GM12878 (cell line): ENCODE data around the gene XCR1. TPM values are rescaled to one million over a fixed set of nuclear protein-coding genes. Genes with fewer than 3 reads are reported as not detected.

Source experiments
- ATAC-seq: fragments of 200-7000 bp; cut with Tn5 transposase; 3 replicates; pipeline ENCODE4 v1.9.1; 2020; ENCODE audit warnings: mild to moderate bottlenecking, moderate library complexity
- BruUV-seq: library from RNA; stranded (reverse); fragments of 400-500 nt; replicated peaks from 2 replicates; lab custom pipeline; 2021; lab: Mats Ljungman, UMichigan
- CTCF ChIA-PET: fragments of 300-600 bp; sonication (Branson Sonifier 250); formaldehyde crosslinking; extraction: SDS; loops from one replicate; lab custom pipeline; 2021; ENCODE audit warnings: inconsistent platforms; lab: Yijun Ruan, JAX
- POLR2A ChIA-PET: fragments of 350-600 bp; formaldehyde crosslinking; extraction: SDS; loops from one replicate; lab custom pipeline; 2021; ENCODE audit warnings: inconsistent platforms; lab: Charles Lee
- RAD21 ChIA-PET: fragments of 300-600 bp; sonication (Branson Sonifier 250); formaldehyde crosslinking; loops from one replicate; lab custom pipeline; 2023; ENCODE audit warnings: antibody characterized with exemption; ENCODE audit not compliant: unreplicated experiment; lab: Charles Lee
- SMC1A ChIA-PET: fragments of 300-600 bp; sonication (Branson Sonifier 250); formaldehyde crosslinking; loops from one replicate; lab custom pipeline; 2023; ENCODE audit not compliant: unreplicated experiment, uncharacterized antibody; lab: Charles Lee
- DNase-seq: peaks from one replicate; pipeline ENCODE4 v3.0.0-alpha.2; 2011; ENCODE audit warnings: low read depth, low spot score
- FAIRE-seq: peaks from 3 replicates; lab custom pipeline; 2011; peaks lifted over from hg19 to GRCh38; lab: Jason Lieb, UNC
- H2AFZ ChIP-seq: 2 replicates; pipeline ENCODE4 v1.6.0; 2011; ENCODE audit warnings: low read depth, low read length, control low read depth; ENCODE audit not compliant: control insufficient read depth
- H3K27ac ChIP-seq: 2 replicates; pipeline ENCODE4 v1.5.1; 2011; ENCODE audit warnings: control low read depth; ENCODE audit not compliant: control insufficient read depth, insufficient read depth
- H3K27me3 ChIP-seq, 2 experiments: replicated peaks in 1 of 2; 2 replicates each; pipeline versions ENCODE4 v1.6.0 to v1.6.1; 2011; ENCODE audit warnings: low read length in 1 of 2; ENCODE audit not compliant: control insufficient read depth in 2 of 2, insufficient read depth in 2 of 2
- H3K36me3 ChIP-seq, 2 experiments: 2 replicates each; pipeline ENCODE4 v1.5.1; 2011; ENCODE audit warnings: low read length in 1 of 2; ENCODE audit not compliant: control insufficient read depth in 2 of 2, insufficient read depth in 2 of 2
- H3K4me1 ChIP-seq: 2 replicates; pipeline ENCODE4 v1.6.1; 2011; ENCODE audit warnings: mild to moderate bottlenecking, low read length, moderate library complexity, mixed read lengths; ENCODE audit not compliant: control insufficient read depth, insufficient read depth
- H3K4me2 ChIP-seq: 2 replicates; pipeline ENCODE4 v1.6.0; 2011; ENCODE audit warnings: control low read depth; ENCODE audit not compliant: control insufficient read depth, insufficient read depth
- H3K4me3 ChIP-seq: fragments of 200-600 bp; sonication (generic); 2 replicates; pipeline ENCODE4 v1.5.1; 2016
- H3K79me2 ChIP-seq: 2 replicates; pipeline ENCODE4 v1.6.0; 2011; ENCODE audit warnings: low read length; ENCODE audit not compliant: control insufficient read depth, insufficient read depth
- H3K9ac ChIP-seq: 2 replicates; pipeline ENCODE4 v1.8.0; 2011; ENCODE audit warnings: low read length, control low read depth, mixed read lengths; ENCODE audit not compliant: control insufficient read depth, insufficient read depth
- H3K9me3 ChIP-seq: replicated peaks from 3 replicates; pipeline ENCODE4 v1.5.1; 2011; ENCODE audit warnings: mild to moderate bottlenecking, low read length; ENCODE audit not compliant: control insufficient read depth, insufficient read depth
- H4K20me1 ChIP-seq: 2 replicates; pipeline ENCODE4 v1.6.0; 2011; ENCODE audit not compliant: control insufficient read depth, insufficient read depth
- ATF3 ChIP-seq: IDR thresholded peaks from 2 replicates; pipeline ENCODE4 v1.6.1; 2011; ENCODE audit warnings: low read depth, mild to moderate bottlenecking, low read length, moderate library complexity, borderline replicate concordance; ENCODE audit errors: extremely low read depth
- CBFB ChIP-seq: IDR thresholded peaks from 2 replicates; pipeline ENCODE4 v1.6.1; 2016; ENCODE audit warnings: antibody characterized with exemption, low read depth
- CHD4 ChIP-seq: fragments of 200-600 bp; sonication (generic); IDR thresholded peaks from 2 replicates; pipeline ENCODE4 v1.6.1; 2016; ENCODE audit warnings: mild to moderate bottlenecking
- CUX1 ChIP-seq: IDR thresholded peaks from 2 replicates; pipeline ENCODE4 v1.6.1; 2012; ENCODE audit warnings: improper control_type of control experiment, low read depth, low read length; ENCODE audit not compliant: insufficient replicate concordance
- E4F1 ChIP-seq: fragments of 450-650 bp; IDR thresholded peaks from 2 replicates; pipeline ENCODE4 v1.6.1; 2018; ENCODE audit warnings: borderline replicate concordance, mild to moderate bottlenecking; ENCODE audit not compliant: partially characterized antibody
- EP300 ChIP-seq, 2 experiments: fragments of 150-350 bp in 1 of 2; IDR thresholded peaks; 2 replicates each; pipeline ENCODE4 v1.6.1; 2011 to 2012; ENCODE audit warnings: low read depth in 2 of 2, low read length in 2 of 2, borderline replicate concordance in 1 of 2, improper control_type of control experiment in 1 of 2, inconsistent platforms in 1 of 2; ENCODE audit not compliant: control insufficient read depth in 1 of 2
- PBX3 ChIP-seq: IDR thresholded peaks from 2 replicates; pipeline ENCODE4 v1.6.1; 2011; ENCODE audit warnings: mild to moderate bottlenecking, low read depth, low read length, moderate library complexity; ENCODE audit not compliant: insufficient replicate concordance
- RBBP5 ChIP-seq: fragments of 200-600 bp; sonication (generic); conservative IDR thresholded peaks from 2 replicates; pipeline ENCODE4 v1.6.1; 2016
- SIX5 ChIP-seq: IDR thresholded peaks from 2 replicates; pipeline ENCODE4 v1.6.1; 2011; ENCODE audit warnings: mild to moderate bottlenecking, low read depth, low read length, moderate library complexity; ENCODE audit not compliant: severe bottlenecking
- SREBF2 ChIP-seq: IDR thresholded peaks from 2 replicates; pipeline ENCODE4 v1.6.1; 2012; ENCODE audit warnings: mild to moderate bottlenecking, low read length
- TAF1 ChIP-seq: IDR thresholded peaks from 2 replicates; pipeline ENCODE4 v1.6.1; 2011; ENCODE audit warnings: mild to moderate bottlenecking, low read depth, low read length, borderline replicate concordance
- USF1 ChIP-seq: IDR thresholded peaks from 2 replicates; pipeline ENCODE4 v1.6.1; 2011; ENCODE audit warnings: borderline replicate concordance, low read depth, mild to moderate bottlenecking, moderate library complexity, mixed read lengths, low read length; ENCODE audit not compliant: insufficient read depth; ENCODE audit errors: extremely low read length
- WGBS: methylation state at CpG from one replicate; pipeline ENCODE4 v1.1.6; 2016; ENCODE audit warnings: low lambda C conversion rate; ENCODE audit not compliant: insufficient replicate concordance, insufficient coverage; ENCODE audit errors: missing lambda C conversion rate; 5-methylcytosine and 5-hydroxymethylcytosine counted together
- in situ Hi-C: fragments of 300-500 bp; cut with MboI; formaldehyde crosslinking; loops from 9 replicates; pipeline ENCODE4 v1.14.3; 2018; ENCODE audit warnings: mixed read lengths
- intact Hi-C: fragments of 100-400 bp; cut with micrococcal nuclease; formaldehyde crosslinking; loops from one replicate; pipeline ENCODE4 v1.14.2; 2022; ENCODE audit not compliant: unreplicated experiment
- polyA plus RNA-seq, 11 experiments: library from polyadenylated mRNA; depleted of rRNA in 4 of 11; unstranded in 6 of 11; stranded (reverse) in 5 of 11; fragments of >200 nt; fragmentation: Nextera tagmentation in 4 of 11; fragmentation: Illumina TruSeq in 1 of 11; extraction: Ambion mirVana in 4 of 11; extraction: Trizol in 1 of 11; gene quantifications; 1 replicate in 1 of 11; 2 replicates in 10 of 11; pipeline versions ENCODE4 v1.2.1 to v1.2.3, GENCODE V29; 2011 to 2016; ENCODE audit warnings: inconsistent platforms in 2 of 11, missing spikeins in 2 of 11, low read depth in 1 of 11
- total RNA-seq, 4 experiments: library from RNA; depleted of rRNA in 3 of 4; stranded (reverse); fragments of >200 nt in 3 of 4; fragmentation: Illumina TruSeq in 1 of 4; extraction: Trizol in 1 of 4; gene quantifications; 2 replicates each; pipeline versions ENCODE4 v1.2.1 to v1.2.3, GENCODE V29; 2013 to 2021

XCR1 gene
- total and polyA plus RNA-seq, 10 of the 15 experiments (the other 5 are each of a cell fraction or from before 2014, with no cell fraction given) = 0.02 to 0.29 (median 0.13) TPM; not detected in 2

GRCh38 chr3:46062679-46063078 is 35.4 kb upstream of the XCR1 start:
- H3K9me3 ChIP-seq = no peaks in the 10 kb centered on the region
- peaks cover 43% of the 10 kb centered on the region for H3K4me1 ChIP-seq
- DNase-seq (no peak), FAIRE-seq (no peak), ATAC-seq (no peak)
- ChIA-PET POLR2A (no interaction called here), RAD21 (no interaction called here), SMC1A (interaction anchor here (0.7 to 7.8 kb wide), 7 partner anchors 11 to 200 kb away, joined by 3 to 59 read pairs (median 3); no protein-coding TSS in a partner anchor), CTCF (interaction anchor here (0.6 to 8.9 kb wide), 3 partner anchors 15 to 124 kb away, joined by 3 to 110 read pairs (median 4); no protein-coding TSS in a partner anchor)
- no peaks in the 10 kb centered on the region for H3K27me3 ChIP-seq
- H3K4me3 ChIP-seq = no peak overlapping the region
- H2AFZ ChIP-seq = no peak overlapping the region
- WGBS = 73% methylated on average over 2 of the region's 2 CpGs
- no peaks in the 10 kb centered on the region for H3K36me3 ChIP-seq
- BruUV-seq = no TSS peak
- H3K9ac ChIP-seq = no peak overlapping the region
- H3K4me2 ChIP-seq = no peak overlapping the region
- no peaks in the 10 kb centered on the region for H3K79me2 ChIP-seq
- in situ Hi-C loops (loop anchor here (10.0 kb wide), 1 partner anchor 308 kb away; no protein-coding TSS in a partner anchor), intact Hi-C loops (no loop called here)
- no peak overlapping the region for H3K27ac ChIP-seq
- no peaks in the 10 kb centered on the region for H4K20me1 ChIP-seq
- TF ChIP-seq CBFB (no peak), USF1 (no peak), E4F1 (no peak), TAF1 (no peak), CHD4 (no peak), PBX3 (no peak), RBBP5 (no peak), SREBF2 (no peak), CUX1 (no peak), ATF3 (no peak), SIX5 (no peak), EP300 (IDR thresholded peaks at IDR 0.05; ENCODE audit: borderline replicate concordance in 1 of 2, control insufficient read depth in 1 of 2, low read depth in 2 of 2, low read length in 2 of 2) (no peak)
